H1 (cell line): ENCODE measurements around the gene GPR156. TPM values are rescaled to one million over a fixed set of nuclear protein-coding genes. Genes with fewer than 3 reads are reported as not detected.

Experiments used
- CTCF ChIA-PET: fragments of 300-600 bp; sonication (Branson Sonifier 250); formaldehyde crosslinking; loops from one replicate; lab custom pipeline; 2021; ENCODE audit not compliant: partially characterized antibody; lab: Charles Lee
- POLR2A ChIA-PET: fragments of 300-600 bp; sonication (Branson Sonifier 250); formaldehyde crosslinking; loops from one replicate; lab custom pipeline; 2021; ENCODE audit warnings: inconsistent platforms; ENCODE audit not compliant: partially characterized antibody; lab: Charles Lee
- DNase-seq, 2 experiments: peaks; one replicate each; pipeline versions ENCODE4 v3.0.0 to v3.0.0-alpha.2; 2010 to 2022; ENCODE audit warnings: low spot score in 2 of 2, low read depth in 1 of 2, mixed read lengths in 1 of 2
- FAIRE-seq: peaks from 2 replicates; lab custom pipeline; 2011; peaks lifted over from hg19 to GRCh38; lab: Jason Lieb, UNC
- H2AFZ ChIP-seq: 2 replicates; pipeline ENCODE4 v1.8.1; 2012; ENCODE audit warnings: low read length, inconsistent platforms
- H2AK5ac ChIP-seq: 2 replicates; pipeline ENCODE4 v1.6.1; 2013; ENCODE audit warnings: low read depth, low read length
- H2BK120ac ChIP-seq: replicated peaks from 2 replicates; pipeline ENCODE3; 2013; ENCODE audit warnings: low read depth, low read length, inconsistent platforms
- H2BK12ac ChIP-seq: 2 replicates; pipeline ENCODE4 v1.6.1; 2013; ENCODE audit warnings: low read depth, low read length
- H2BK15ac ChIP-seq: 2 replicates; pipeline ENCODE4 v1.6.1; 2013; ENCODE audit warnings: low read length
- H2BK20ac ChIP-seq: 2 replicates; pipeline ENCODE4 v1.6.1; 2013; ENCODE audit warnings: low read length
- H2BK5ac ChIP-seq: 2 replicates; pipeline ENCODE4 v1.6.1; 2013; ENCODE audit warnings: low read depth, low read length
- H3K14ac ChIP-seq: 2 replicates; pipeline ENCODE4 v1.6.1; 2013; ENCODE audit warnings: inconsistent platforms; ENCODE audit not compliant: insufficient read length
- H3K18ac ChIP-seq: 2 replicates; pipeline ENCODE4 v1.6.1; 2013; ENCODE audit warnings: low read length; ENCODE audit errors: extremely low read depth
- H3K23ac ChIP-seq: 2 replicates; pipeline ENCODE4 v1.6.1; 2013; ENCODE audit warnings: inconsistent platforms; ENCODE audit not compliant: insufficient read length
- H3K23me2 ChIP-seq: 2 replicates; pipeline ENCODE4 v1.6.1; 2013; ENCODE audit warnings: low read depth, low read length
- H3K27ac ChIP-seq: 2 replicates; pipeline ENCODE4 v1.6.1; 2011; ENCODE audit warnings: low read depth, low read length, inconsistent platforms
- H3K27me3 ChIP-seq, 4 experiments: replicated peaks in 1 of 4; 1 replicate in 1 of 4; 2 replicates in 3 of 4; pipeline versions ENCODE4 v1.6.1 to v1.8.1; 2011 to 2013; ENCODE audit warnings: low read length in 3 of 4, mild to moderate bottlenecking in 3 of 4, inconsistent platforms in 2 of 4, mixed read lengths in 2 of 4, moderate library complexity in 1 of 4; ENCODE audit not compliant: control insufficient read depth in 3 of 4, insufficient read depth in 3 of 4; ENCODE audit errors: extremely low read depth in 1 of 4
- H3K36me3 ChIP-seq, 4 experiments: 2 replicates each; pipeline versions ENCODE4 v1.6.1 to v1.8.1; 2011 to 2013; ENCODE audit warnings: mild to moderate bottlenecking in 4 of 4, low read length in 3 of 4, moderate library complexity in 2 of 4, control low read depth in 1 of 4, inconsistent platforms in 1 of 4; ENCODE audit not compliant: insufficient read depth in 4 of 4, control insufficient read depth in 2 of 4
- H3K4ac ChIP-seq: replicated peaks from 2 replicates; pipeline ENCODE3; 2013; ENCODE audit warnings: low read length, low read depth, mixed read lengths, inconsistent platforms; ENCODE audit not compliant: insufficient read length
- H3K4me1 ChIP-seq, 4 experiments: replicated peaks in 1 of 4; 1 replicate in 1 of 4; 2 replicates in 3 of 4; pipeline versions ENCODE4 v1.6.1 to v1.8.1; 2011 to 2013; ENCODE audit warnings: low read length in 3 of 4, inconsistent platforms in 2 of 4, mixed read lengths in 1 of 4; ENCODE audit not compliant: insufficient read depth in 4 of 4, control insufficient read depth in 3 of 4
- H3K4me2 ChIP-seq, 2 experiments: 2 replicates each; pipeline versions ENCODE4 v1.6.1 to v1.8.1; 2011 to 2013; ENCODE audit warnings: low read depth in 2 of 2, low read length in 2 of 2, control low read depth in 1 of 2, inconsistent platforms in 1 of 2, mild to moderate bottlenecking in 1 of 2; ENCODE audit not compliant: insufficient read depth in 1 of 2
- H3K4me3 ChIP-seq, 4 experiments: fragments of 200-600, 300-600 bp in 1 of 4; sonication (generic), shearing (Covaris generic), sonication (Bioruptor Twin) in 1 of 4; 2 replicates each; pipeline versions ENCODE4 v1.5.1 to v1.8.1; 2011 to 2016; ENCODE audit warnings: low read length in 4 of 4, low read depth in 3 of 4, control low read depth in 2 of 4, inconsistent platforms in 2 of 4, mild to moderate bottlenecking in 2 of 4, mixed read lengths in 1 of 4, moderate library complexity in 1 of 4; ENCODE audit not compliant: insufficient read depth in 2 of 4; ENCODE audit errors: extremely low read depth in 1 of 4
- H3K56ac ChIP-seq: replicated peaks from 2 replicates; pipeline ENCODE3; 2013; ENCODE audit warnings: low read depth, mild to moderate bottlenecking, mixed read lengths, low read length, inconsistent platforms; ENCODE audit not compliant: insufficient read length
- H3K79me1 ChIP-seq: 2 replicates; pipeline ENCODE4 v1.6.1; 2013; ENCODE audit warnings: low read depth, low read length, control low read depth
- H3K79me2 ChIP-seq, 2 experiments: 2 replicates each; pipeline versions ENCODE4 v1.6.1 to v1.8.1; 2012 to 2013; ENCODE audit warnings: low read length in 2 of 2, mild to moderate bottlenecking in 2 of 2, inconsistent platforms in 1 of 2; ENCODE audit not compliant: insufficient read depth in 2 of 2, control insufficient read depth in 1 of 2
- H3K9ac ChIP-seq, 4 experiments: replicated peaks in 1 of 4; 1 replicate in 1 of 4; 2 replicates in 3 of 4; pipeline versions ENCODE4 v1.6.1 to v1.8.1; 2011 to 2013; ENCODE audit warnings: low read depth in 3 of 4, low read length in 3 of 4, control low read depth in 2 of 4, mild to moderate bottlenecking in 2 of 4, moderate library complexity in 2 of 4, inconsistent platforms in 1 of 4; ENCODE audit errors: extremely low read depth in 1 of 4
- H3K9me3 ChIP-seq, 2 experiments: 2 replicates each; pipeline versions ENCODE4 v1.6.1 to v1.8.1; 2012 to 2013; ENCODE audit warnings: mild to moderate bottlenecking in 2 of 2, moderate library complexity in 2 of 2, control low read depth in 1 of 2, inconsistent platforms in 1 of 2, low read depth in 1 of 2, low read length in 1 of 2, mixed read lengths in 1 of 2; ENCODE audit not compliant: insufficient read depth in 2 of 2
- H4K20me1 ChIP-seq, 2 experiments: replicated peaks in 1 of 2; 2 replicates each; pipeline versions ENCODE3 to v1.8.1; 2011 to 2013; ENCODE audit warnings: inconsistent platforms in 2 of 2, low read length in 2 of 2, mild to moderate bottlenecking in 1 of 2; ENCODE audit not compliant: insufficient read depth in 2 of 2, control insufficient read depth in 1 of 2
- H4K5ac ChIP-seq: 2 replicates; pipeline ENCODE4 v1.6.1; 2013; ENCODE audit warnings: low read length, low read depth, mixed read lengths, inconsistent platforms; ENCODE audit not compliant: insufficient read length
- H4K8ac ChIP-seq: 2 replicates; pipeline ENCODE4 v1.8.0; 2013; ENCODE audit warnings: mild to moderate bottlenecking, moderate library complexity, low read length, inconsistent platforms; ENCODE audit not compliant: insufficient read depth; ENCODE audit errors: extremely low read depth
- H4K91ac ChIP-seq: replicated peaks from 2 replicates; pipeline ENCODE3; 2013; ENCODE audit warnings: low read length, mixed read lengths, inconsistent platforms; ENCODE audit not compliant: insufficient read length
- ATF2 ChIP-seq: IDR thresholded peaks from 2 replicates; pipeline ENCODE4 v1.6.1; 2012; ENCODE audit warnings: low read length, inconsistent platforms
- BRCA1 ChIP-seq: IDR thresholded peaks from 2 replicates; pipeline ENCODE4 v1.6.1; 2012; ENCODE audit warnings: low read depth, low read length, improper control_type of control experiment
- WGBS, 2 experiments: shearing (Covaris generic) in 1 of 2; methylation state at CpG; one replicate each; pipeline versions ENCODE4 v1.1.6 to v1.1.7; 2013 to 2015; ENCODE audit warnings: low lambda C conversion rate in 2 of 2, mixed read lengths in 2 of 2, inconsistent platforms in 1 of 2, low coverage in 1 of 2, missing lambda C conversion rate in 1 of 2; ENCODE audit not compliant: insufficient replicate concordance in 2 of 2, insufficient coverage in 1 of 2, insufficient read length in 1 of 2; ENCODE audit errors: extremely low coverage in 1 of 2, missing lambda C conversion rate in 1 of 2; 5-methylcytosine and 5-hydroxymethylcytosine counted together
- polyA plus RNA-seq, 7 experiments: library from polyadenylated mRNA; depleted of rRNA in 3 of 7; stranded (reverse) in 5 of 7; unstranded in 2 of 7; fragments of >200 nt in 5 of 7; fragments of 200-250 nt in 2 of 7; gene quantifications; 1 replicate in 5 of 7; 2 replicates in 1 of 7; 4 replicates in 1 of 7; pipeline versions ENCODE4 v1.2.1 to v1.2.3, GENCODE V29; 2011 to 2013; ENCODE audit warnings: missing spikeins in 2 of 7, mixed read lengths in 2 of 7
- total RNA-seq: library from RNA; stranded (reverse); fragmentation: NEBNext Ultra II Directional; extraction: Animal tissue kit (Norgen Biotek cat#: 25700); gene quantifications from 2 replicates; pipeline ENCODE4 v1.2.1, GENCODE V29; 2021

The GPR156 gene
- total and polyA plus RNA-seq, 2 of the 8 experiments (the other 6 are each of a cell fraction or from before 2014, with no cell fraction given) = 1.6 to 1.8 TPM

- H3K23ac ChIP-seq = no peak overlapping the region
- H3K56ac ChIP-seq = no peak overlapping the region
- TF ChIP-seq ATF2 (no peak), BRCA1 (no peak)
- H4K8ac ChIP-seq = no peak overlapping the region
- 89% methylated on average over 3 of the region's 3 CpGs; no CpG with 5 or more reads in 1 of the 2 experiments for WGBS, 2 experiments
- ChIA-PET CTCF (interaction anchor here (0.9 to 4.5 kb wide), 13 partner anchors 10 to 407 kb away, joined by 3 to 23 read pairs (median 4); no protein-coding TSS in a partner anchor), POLR2A (interaction anchor here (0.8 to 1.1 kb wide), 4 partner anchors 10 to 53 kb away, joined by 3 to 4 read pairs (median 3); no protein-coding TSS in a partner anchor)
- no peak overlapping the region for H2BK5ac ChIP-seq
- no peaks in the 10 kb centered on the region for H3K27me3 ChIP-seq
- H2BK120ac ChIP-seq = no peak overlapping the region
- H2BK20ac ChIP-seq = no peak overlapping the region
- H3K79me2 ChIP-seq = no peaks in the 10 kb centered on the region
- no peak overlapping the region for H2AK5ac ChIP-seq
- no peak overlapping the region for H2AFZ ChIP-seq
- H3K9me3 ChIP-seq = no peaks in the 10 kb centered on the region
- no peak overlapping the region for H3K27ac ChIP-seq
- no peak overlapping the region for H3K4ac ChIP-seq
- H4K5ac ChIP-seq = no peak overlapping the region
- H3K4me3 ChIP-seq = no peak overlapping the region
- no peak overlapping the region for H3K4me2 ChIP-seq
- H4K20me1 ChIP-seq = no peaks in the 10 kb centered on the region
- H2BK15ac ChIP-seq = no peak overlapping the region
- no peak for DNase-seq
- H4K91ac ChIP-seq = no peak overlapping the region
- peaks cover 0 to 4% (median 2%) of the 10 kb centered on the region in 4 experiments; a peak in 3 of 7 replicates for H3K4me1 ChIP-seq
- H3K9ac ChIP-seq = no peak overlapping the region
- H3K36me3 ChIP-seq = no peaks in the 10 kb centered on the region
- no peak overlapping the region for H3K14ac ChIP-seq
- H3K79me1 ChIP-seq = no peaks in the 10 kb centered on the region
- H2BK12ac ChIP-seq = no peak overlapping the region
- no peak for FAIRE-seq
- H3K23me2 ChIP-seq = no peaks in the 10 kb centered on the region
- no peak overlapping the region for H3K18ac ChIP-seq
Measured at GRCh38 chr3:120148187-120148949, 136.7 kb downstream of the GPR156 start.
